GM23248 (cell line): ENCODE data around the gene CDH16. TPM values are rescaled to one million over a fixed set of nuclear protein-coding genes. Genes with fewer than 3 reads are reported as not detected.

Source experiments
- DNase-seq: peaks from one replicate; pipeline ENCODE4 v3.0.0-alpha.2; 2015
- H2AFZ ChIP-seq: fragments of 200-600 bp; sonication (generic); 2 replicates; pipeline ENCODE4 v1.6.1; 2016; ENCODE audit warnings: antibody characterized with exemption
- H3F3A ChIP-seq: fragments of 200-600 bp; sonication (generic); 2 replicates; pipeline ENCODE4 v1.6.1; 2016; ENCODE audit warnings: mild to moderate bottlenecking, antibody characterized with exemption, mixed run types; ENCODE audit not compliant: insufficient read depth
- H3K27ac ChIP-seq: fragments of 200-600 bp; sonication (generic); 2 replicates; pipeline ENCODE4 v1.5.1; 2016; ENCODE audit warnings: mild to moderate bottlenecking
- H3K27me3 ChIP-seq: fragments of 200-600 bp; sonication (generic); replicated peaks from 2 replicates; pipeline ENCODE4 v1.6.1; 2016; ENCODE audit warnings: mild to moderate bottlenecking; ENCODE audit not compliant: insufficient read depth
- H3K36me3 ChIP-seq: fragments of 200-600 bp; sonication (generic); 2 replicates; pipeline ENCODE4 v1.6.1; 2016; ENCODE audit warnings: low read depth, mild to moderate bottlenecking
- H3K4me1 ChIP-seq: fragments of 200-600 bp; sonication (generic); 2 replicates; pipeline ENCODE4 v1.6.1; 2016; ENCODE audit warnings: mild to moderate bottlenecking; ENCODE audit not compliant: insufficient read depth
- H3K4me2 ChIP-seq: fragments of 200-600 bp; sonication (generic); one replicate; pipeline ENCODE4 v1.6.1; 2016; ENCODE audit warnings: mild to moderate bottlenecking; ENCODE audit not compliant: unreplicated experiment
- H3K4me3 ChIP-seq: fragments of 200-600 bp; sonication (generic); 2 replicates; pipeline ENCODE4 v1.5.1; 2016; ENCODE audit warnings: mild to moderate bottlenecking
- H3K79me2 ChIP-seq: fragments of 200-600 bp; sonication (generic); 2 replicates; pipeline ENCODE4 v1.6.1; 2016; ENCODE audit warnings: mild to moderate bottlenecking; ENCODE audit not compliant: insufficient read depth
- H3K9ac ChIP-seq: fragments of 200-600 bp; sonication (generic); 2 replicates; pipeline ENCODE4 v1.6.1; 2016; ENCODE audit warnings: mild to moderate bottlenecking
- H3K9me2 ChIP-seq: fragments of 200-600 bp; sonication (generic); 2 replicates; pipeline ENCODE4 v1.6.1; 2016; ENCODE audit warnings: mixed run types, mild to moderate bottlenecking, moderate library complexity; ENCODE audit not compliant: insufficient read depth
- H3K9me3 ChIP-seq: fragments of 200-600 bp; sonication (generic); one replicate; pipeline ENCODE4 v1.6.1; 2017; ENCODE audit warnings: low read depth
- H4K20me1 ChIP-seq: fragments of 200-600 bp; sonication (generic); 2 replicates; pipeline ENCODE4 v1.6.0; 2016; ENCODE audit not compliant: insufficient read depth
- EZH2 ChIP-seq: fragments of 200-600 bp; sonication (generic); IDR thresholded peaks from 2 replicates; pipeline ENCODE4 v1.6.1; 2018; ENCODE audit warnings: antibody characterized with exemption, mild to moderate bottlenecking; ENCODE audit not compliant: insufficient read depth, poor library complexity, severe bottlenecking
- EZH2phosphoT487 ChIP-seq: fragments of 200-600 bp; sonication (generic); IDR thresholded peaks from 2 replicates; pipeline ENCODE4 v1.6.1; 2018; ENCODE audit warnings: antibody characterized with exemption, moderate library complexity, mild to moderate bottlenecking, low read depth; ENCODE audit not compliant: insufficient read depth
- WGBS, 2 experiments: methylation state at CpG; one replicate each; pipeline ENCODE4 v1.1.6; 2015 to 2017; ENCODE audit warnings: low lambda C conversion rate in 2 of 2, low coverage in 1 of 2; ENCODE audit errors: missing lambda C conversion rate in 2 of 2; 5-methylcytosine and 5-hydroxymethylcytosine counted together
- in situ Hi-C: fragments of 300-500 bp; cut with MboI; formaldehyde crosslinking; loops from 2 replicates; pipeline ENCODE4 v1.15.0; 2020
- polyA plus RNA-seq: library from polyadenylated mRNA; unstranded; fragments of >200 nt; fragmentation: Nextera tagmentation; extraction: Ambion mirVana; gene quantifications from 2 replicates; pipeline ENCODE4 v1.2.1, GENCODE V29; 2016
- total RNA-seq: library from RNA; depleted of rRNA; stranded (reverse); fragments of >200 nt; shearing (Covaris generic); gene quantifications from 2 replicates; pipeline ENCODE4 v1.2.3, GENCODE V29; 2014

The CDH16 gene
- total and polyA plus RNA-seq, 2 experiments from 2014 or later, result not detected

DNA sequence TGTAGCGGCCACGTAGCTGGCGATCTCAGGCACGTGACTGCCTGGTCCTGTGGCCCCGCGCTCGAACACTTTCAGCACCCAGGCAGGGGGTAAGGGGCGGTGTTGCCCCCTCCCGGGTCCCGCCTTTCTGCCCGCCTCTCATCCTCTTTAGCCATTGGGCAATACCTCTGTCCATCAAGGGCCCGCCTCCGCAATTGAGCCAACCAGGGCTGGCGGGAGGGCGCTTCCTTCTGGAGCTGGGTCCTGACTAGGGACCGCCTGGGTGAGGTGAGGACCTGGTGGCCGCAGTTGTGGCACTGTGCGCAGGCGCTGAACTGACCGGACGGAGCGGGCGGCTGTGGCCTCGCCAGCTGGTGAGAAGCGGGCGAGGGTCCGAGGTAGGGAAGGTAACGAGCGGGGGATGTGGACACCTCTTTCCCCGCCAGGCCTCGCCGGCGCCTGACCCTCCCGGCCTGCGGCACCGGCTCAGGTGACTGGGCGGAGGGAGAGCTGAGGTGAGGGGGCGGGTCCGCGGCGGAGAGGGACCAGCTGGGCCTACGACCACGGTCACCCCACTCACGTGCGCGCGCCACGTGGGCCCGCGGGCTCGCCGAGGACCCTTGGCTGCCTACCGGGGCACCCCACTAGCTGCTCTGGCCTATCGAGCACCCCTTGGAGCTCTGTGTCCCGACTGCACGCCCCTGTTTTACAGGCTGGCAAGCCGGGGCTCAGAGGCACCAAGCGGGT, 38.2 kb downstream of the CDH16 start, which contains the start of gene PDP2:
Gene PDP2 (plus strand): TSS at position 228 of the 726 bp plus-strand sequence. CDS start 3,770 bp downstream, outside the sequence.
- H3K9ac ChIP-seq, result peak within 1 kb of the TSS; percentile 81
- H3K27me3 ChIP-seq, result no peaks in the 10 kb centered on the region
- H3K36me3 ChIP-seq, result no peaks in the 10 kb centered on the region
- H3K4me2 ChIP-seq, result peak within 1 kb of the TSS; percentile 76
- H3F3A ChIP-seq, result peaks cover 8% of the 10 kb centered on the region; the same call in 1 of the 2 replicates
- no peaks in the 10 kb centered on the region for H3K9me3 ChIP-seq
- H3K27ac ChIP-seq, result no peak within 1 kb of the TSS
- H3K9me2 ChIP-seq, result no peaks in the 10 kb centered on the region
- peak within 1 kb of the TSS; percentile 91 for H2AFZ ChIP-seq
- no peak for TF ChIP-seq EZH2
- TF ChIP-seq EZH2phosphoT487, result no peak
- H3K4me1 ChIP-seq, result no peaks in the 10 kb centered on the region; the same call in 1 of the 2 replicates
- peaks cover 18% of the 10 kb centered on the region for H3K79me2 ChIP-seq
- H4K20me1 ChIP-seq, result no peaks in the 10 kb centered on the region
- 1 to 2% methylated on average over 42 to 43 of the region's 58 CpGs for WGBS, 2 experiments
- H3K4me3 ChIP-seq, result peak within 1 kb of the TSS; percentile 89
- peak; percentile 95 for DNase-seq
- in situ Hi-C loops, result no loop called here

GRCh38 chr16:66878067-66878466, 40.6 kb downstream of the CDH16 start:
- DNase-seq, result peak; percentile 46
- Histone ChIP-seq H3K4me2 (no peak overlapping the region), H3K4me3 (no peak overlapping the region)

GRCh38 chr16:66874079-66874775, 44.5 kb downstream of the CDH16 start:
- Histone ChIP-seq H2AFZ (peak overlapping the region; percentile 52; the same call in 1 of the 2 replicates), H3K27ac (peak overlapping the region; percentile 43), H3K9me3 (no peaks in the 10 kb centered on the region), H3K4me2 (peak overlapping the region; percentile 36), H3K9me2 (no peaks in the 10 kb centered on the region), H3K27me3 (no peaks in the 10 kb centered on the region), H3K4me3 (no peak overlapping the region), H3K9ac (no peak overlapping the region), H4K20me1 (no peaks in the 10 kb centered on the region), H3F3A (peaks cover 22% of the 10 kb centered on the region), H3K4me1 (peaks cover 17% of the 10 kb centered on the region), H3K36me3 (no peaks in the 10 kb centered on the region), H3K79me2 (no peaks in the 10 kb centered on the region)
- no peak for TF ChIP-seq EZH2
- no peak for TF ChIP-seq EZH2phosphoT487
- 90 to 95% methylated on average over 1 of the region's 1 CpG for WGBS, 2 experiments
- peak; percentile 61 for DNase-seq
- in situ Hi-C loops, result loop anchor here (25.0 kb wide), 1 partner anchor 462 kb away; no protein-coding TSS in a partner anchor

More at GRCh38 chr16:66878067-66878466, 40.6 kb downstream of the CDH16 start:
- Histone ChIP-seq H3K27ac (no peak overlapping the region), H4K20me1 (no peaks in the 10 kb centered on the region), H3K79me2 (peaks cover 15% of the 10 kb centered on the region), H2AFZ (no peak overlapping the region), H3K9me3 (no peaks in the 10 kb centered on the region), H3K27me3 (no peaks in the 10 kb centered on the region), H3K9ac (no peak overlapping the region), H3K9me2 (no peaks in the 10 kb centered on the region), H3K4me1 (peaks cover 12% of the 10 kb centered on the region), H3F3A (peaks cover 18% of the 10 kb centered on the region), H3K36me3 (no peaks in the 10 kb centered on the region)
- TF ChIP-seq EZH2 (no peak), EZH2phosphoT487 (no peak)
- WGBS, 2 experiments, result 54 to 61% methylated on average over 5 of the region's 5 CpGs
- in situ Hi-C loops, result no loop called here

DNA sequence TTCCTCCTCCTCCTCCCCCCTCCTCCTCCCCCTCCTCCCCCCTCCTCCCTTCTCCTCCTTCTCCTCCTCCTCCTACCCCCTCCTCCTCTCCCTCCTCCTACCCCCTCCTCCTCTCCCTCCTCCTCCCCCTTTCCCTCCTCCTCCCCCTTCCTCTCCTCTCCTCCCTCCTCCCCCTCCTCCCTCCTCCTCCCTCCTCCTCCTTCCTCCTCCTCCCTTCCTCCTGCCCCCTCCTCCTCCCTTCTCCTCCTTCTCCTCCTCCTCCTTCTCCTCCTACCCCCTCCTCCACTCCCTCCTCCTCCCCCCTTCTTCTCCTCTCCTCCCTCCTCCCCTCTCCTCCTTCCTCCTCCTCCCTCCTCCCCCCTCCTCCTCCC, 45.0 kb downstream of the CDH16 start:
- DNase-seq, result no peak
- Histone ChIP-seq H3K9ac (no peak overlapping the region), H3K4me2 (no peak overlapping the region), H4K20me1 (no peaks in the 10 kb centered on the region), H3F3A (peaks cover 22% of the 10 kb centered on the region), H3K27me3 (no peaks in the 10 kb centered on the region), H3K4me3 (no peak overlapping the region), H3K79me2 (no peaks in the 10 kb centered on the region), H3K9me2 (no peaks in the 10 kb centered on the region), H3K27ac (no peak overlapping the region), H3K4me1 (peaks cover 17% of the 10 kb centered on the region), H2AFZ (no peak overlapping the region), H3K9me3 (no peaks in the 10 kb centered on the region), H3K36me3 (no peaks in the 10 kb centered on the region)
- TF ChIP-seq EZH2 (no peak), EZH2phosphoT487 (no peak)
- in situ Hi-C loops, result loop anchor here (25.0 kb wide), 1 partner anchor 461 kb away; no protein-coding TSS in a partner anchor
